B cell (primary cell): Measurements from ENCODE around the gene RPS4Y1. TPM values are rescaled to one million over a fixed set of nuclear protein-coding genes. Genes with fewer than 3 reads are reported as not detected.

Experiments
- ATAC-seq: fragments of 200-7000 bp; cut with Tn5 transposase; one replicate; pipeline ENCODE4 v1.10.0; 2021; ENCODE audit warnings: low read depth, mild to moderate bottlenecking, moderate number of reproducible peaks, moderate library complexity
- CTCF ChIA-PET: fragments of 350-600 bp; sonication (Branson Sonifier 250); formaldehyde crosslinking; loops from one replicate; lab custom pipeline; 2021; ENCODE audit warnings: antibody characterized with exemption, inconsistent platforms; lab: Charles Lee
- POLR2A ChIA-PET: fragments of 350-600 bp; sonication (Branson Sonifier 250); formaldehyde crosslinking; loops from one replicate; lab custom pipeline; 2021; ENCODE audit warnings: antibody characterized with exemption; lab: Charles Lee
- DNase-seq: peaks from one replicate; pipeline ENCODE4 v3.0.0; 2013
- H2AFZ ChIP-seq: 2 replicates; pipeline ENCODE4 v1.6.1; 2012; ENCODE audit warnings: mild to moderate bottlenecking, low read depth, low read length; ENCODE audit not compliant: insufficient read depth, poor library complexity, severe bottlenecking
- H3K27ac ChIP-seq, 2 donors: 1 replicate in 1 of 2; 2 replicates in 1 of 2; pipeline ENCODE4 v1.5.1; 2012 to 2013; ENCODE audit warnings: low read length in 2 of 2, mild to moderate bottlenecking in 2 of 2, moderate library complexity in 1 of 2
- H3K27me3 ChIP-seq, 4 experiments: fragments of 200-600 bp in 1 of 4; sonication (generic) in 1 of 4; replicated peaks in 1 of 4; 1 replicate in 2 of 4; 2 replicates in 2 of 4; pipeline versions ENCODE4 v1.6.1 to v1.7.0; 2013 to 2016; ENCODE audit warnings: low read length in 3 of 4, mild to moderate bottlenecking in 2 of 4, mixed read lengths in 1 of 4, moderate library complexity in 1 of 4; ENCODE audit not compliant: insufficient read depth in 4 of 4, control insufficient read depth in 3 of 4; ENCODE audit errors: control extremely low read depth in 1 of 4
- H3K36me3 ChIP-seq, 2 experiments: replicated peaks in 1 of 2; 1 replicate in 1 of 2; 2 replicates in 1 of 2; pipeline versions ENCODE4 v1.6.1 to v1.7.1; 2013; ENCODE audit warnings: low read length in 1 of 2; ENCODE audit not compliant: insufficient read depth in 2 of 2, control insufficient read depth in 1 of 2; ENCODE audit errors: control extremely low read depth in 1 of 2, extremely low read depth in 1 of 2
- H3K4me1 ChIP-seq, 2 donors: fragments of 200-600 bp in 1 of 2; sonication (generic) in 1 of 2; 1 replicate in 1 of 2; 2 replicates in 1 of 2; pipeline versions ENCODE4 v1.5.1 to v1.6.1; 2013 to 2017; ENCODE audit warnings: low read length in 2 of 2; ENCODE audit not compliant: control insufficient read depth in 2 of 2, insufficient read depth in 2 of 2
- H3K4me2 ChIP-seq: replicated peaks from 2 replicates; pipeline ENCODE3; 2012; ENCODE audit warnings: mild to moderate bottlenecking, low read depth, low read length; ENCODE audit not compliant: poor library complexity, severe bottlenecking
- H3K4me3 ChIP-seq, 5 experiments: fragments of 200-600 bp in 1 of 5; sonication (generic) in 1 of 5; 1 replicate in 3 of 5; 2 replicates in 2 of 5; pipeline versions ENCODE4 v1.5.1 to v1.7.0; 2011 to 2016; ENCODE audit warnings: low read length in 4 of 5, mild to moderate bottlenecking in 4 of 5, low read depth in 2 of 5, control low read depth in 1 of 5, moderate library complexity in 1 of 5; ENCODE audit not compliant: insufficient read depth in 1 of 5; ENCODE audit errors: control extremely low read depth in 1 of 5, extremely low read depth in 1 of 5
- H3K79me2 ChIP-seq: fragments of 200-600 bp; sonication (generic); one replicate; pipeline ENCODE4 v1.6.0; 2016; ENCODE audit warnings: low read length; ENCODE audit not compliant: control insufficient read depth, insufficient read depth
- H3K9ac ChIP-seq: fragments of 200-600 bp; sonication (generic); 2 replicates; pipeline ENCODE4 v1.6.1; 2017; ENCODE audit warnings: mild to moderate bottlenecking, low read length, moderate library complexity
- H3K9me3 ChIP-seq, 3 donors: one replicate each; pipeline versions ENCODE4 v1.6.1 to v1.7.1; 2013; ENCODE audit warnings: low read length in 2 of 3; ENCODE audit not compliant: control insufficient read depth in 2 of 3, insufficient read depth in 1 of 3; ENCODE audit errors: control extremely low read depth in 1 of 3
- H4K20me1 ChIP-seq: 2 replicates; pipeline ENCODE4 v1.6.0; 2012; ENCODE audit warnings: mild to moderate bottlenecking, low read length; ENCODE audit not compliant: insufficient read depth, control insufficient read depth, poor library complexity, severe bottlenecking
- H3K27ac Mint-ChIP-seq: one replicate; pipeline ENCODE4 v1.8.0; 2021; ENCODE audit warnings: mixed read lengths
- H3K27me3 Mint-ChIP-seq: one replicate; pipeline ENCODE4 v1.8.0; 2021; ENCODE audit warnings: mixed read lengths
- H3K4me1 Mint-ChIP-seq: one replicate; pipeline ENCODE4 v1.8.0; 2021; ENCODE audit warnings: mixed read lengths
- H3K4me3 Mint-ChIP-seq: one replicate; pipeline ENCODE4 v1.8.0; 2021; ENCODE audit warnings: mixed read lengths
- H3K9me3 Mint-ChIP-seq: one replicate; pipeline ENCODE4 v1.8.0; 2022; ENCODE audit warnings: mixed read lengths; ENCODE audit not compliant: insufficient read depth
- CTCF ChIP-seq: fragments of 200-600 bp; IDR thresholded peaks from one replicate; pipeline ENCODE4 v1.8.0; 2022; ENCODE audit warnings: antibody characterized with exemption, mild to moderate bottlenecking
- EZH2 ChIP-seq: IDR thresholded peaks from 2 replicates; pipeline ENCODE4 v1.6.1; 2012; ENCODE audit warnings: borderline replicate concordance, low read depth, mild to moderate bottlenecking, moderate library complexity, low read length; ENCODE audit not compliant: insufficient read depth, poor library complexity, severe bottlenecking
- WGBS: methylation state at CpG from one replicate; pipeline ENCODE4 v1.1.5; 2013; ENCODE audit warnings: missing lambda C conversion rate; ENCODE audit not compliant: insufficient coverage; 5-methylcytosine and 5-hydroxymethylcytosine counted together
- intact Hi-C: fragments of 100-400 bp; cut with micrococcal nuclease; formaldehyde crosslinking; loops from one replicate; pipeline ENCODE4 v1.10.0; 2022
- polyA plus RNA-seq: library from polyadenylated mRNA; depleted of rRNA; stranded (reverse); fragments of >200 nt; gene quantifications from 2 replicates; pipeline ENCODE4 v1.2.3, GENCODE V29; 2012
- total RNA-seq, 2 donors: library from RNA; stranded (reverse); fragments of 120-200 nt in 1 of 2; gene quantifications; 1 replicate in 1 of 2; 2 replicates in 1 of 2; pipeline versions ENCODE4 v1.2.3 to v1.2.4, GENCODE V29; 2013 to 2022

The RPS4Y1 gene
- total and polyA plus RNA-seq, 2 donors (not counting 1 experiment from before 2014, with no cell fraction given): 304 TPM; not detected in 1

GRCh38 chrY:2866581-2866980 is 25.2 kb downstream of the RPS4Y1 start:
- H3K27me3 ChIP-seq: no peaks in the 10 kb centered on the region
- H3K27me3 Mint-ChIP-seq: no peaks in the 10 kb centered on the region
- ChIA-PET CTCF (no interaction called here), POLR2A (no interaction called here)
- no peaks in the 10 kb centered on the region for H3K4me1 ChIP-seq
- H2AFZ ChIP-seq: no peak overlapping the region
- H4K20me1 ChIP-seq: no peaks in the 10 kb centered on the region
- no peak for ATAC-seq
- peaks cover 0 to 33% of the 10 kb centered on the region in 2 experiments for H3K36me3 ChIP-seq
- no peaks in the 10 kb centered on the region for H3K79me2 ChIP-seq
- TF ChIP-seq EZH2: no peak
- no peak for TF ChIP-seq CTCF
- DNase-seq: no peak
- H3K4me3 Mint-ChIP-seq: no peak overlapping the region
- WGBS: no CpG with 5 or more reads among the region's 2 CpGs
- H3K9me3 Mint-ChIP-seq: no peaks in the 10 kb centered on the region
- intact Hi-C loops: no loop called here
- no peaks in the 10 kb centered on the region for H3K4me1 Mint-ChIP-seq
- no peak overlapping the region for H3K27ac ChIP-seq
- no peak overlapping the region for H3K4me2 ChIP-seq
- H3K4me3 ChIP-seq: no peak overlapping the region
- H3K9ac ChIP-seq: no peak overlapping the region
- H3K27ac Mint-ChIP-seq: no peak overlapping the region
- no peaks in the 10 kb centered on the region for H3K9me3 ChIP-seq

GRCh38 chrY:2867469-2867868 is 26.1 kb downstream of the RPS4Y1 start:
- intact Hi-C loops: no loop called here
- H3K36me3 ChIP-seq: peaks cover 0 to 28% of the 10 kb centered on the region in 2 experiments
- no peak overlapping the region for H3K27ac Mint-ChIP-seq

More at GRCh38 chrY:2867469-2867868, 26.1 kb downstream of the RPS4Y1 start:
- Mint-ChIP-seq H3K9me3 (no peaks in the 10 kb centered on the region), H3K4me3 (no peak overlapping the region), H3K4me1 (no peaks in the 10 kb centered on the region), H3K27me3 (no peaks in the 10 kb centered on the region)
- no peak overlapping the region for H3K9ac ChIP-seq
- no peak overlapping the region for H3K4me2 ChIP-seq
- no peak overlapping the region for H3K27ac ChIP-seq
- 100% methylated on average over 7 of the region's 8 CpGs for WGBS
- H4K20me1 ChIP-seq: no peaks in the 10 kb centered on the region
- H3K4me3 ChIP-seq: no peak overlapping the region
- TF ChIP-seq CTCF: no peak
- no peak for TF ChIP-seq EZH2
- no peaks in the 10 kb centered on the region for H3K4me1 ChIP-seq
- POLR2A ChIA-PET: no interaction called here
- DNase-seq: no peak
- H3K27me3 ChIP-seq: no peaks in the 10 kb centered on the region
- H2AFZ ChIP-seq: no peak overlapping the region
- peaks cover 0 to 7% (median 3%) of the 10 kb centered on the region in 3 donors for H3K9me3 ChIP-seq
- no peak for ATAC-seq
- no peaks in the 10 kb centered on the region for H3K79me2 ChIP-seq
- CTCF ChIA-PET: no interaction called here
